Right lobe of liver (tissue), 6 donors: Measurements from ENCODE around the gene LTO1. TPM values are rescaled to one million over a fixed set of nuclear protein-coding genes. Genes with fewer than 3 reads are reported as not detected.

ENCODE experiments used
- ATAC-seq, 4 donors: fragments of 200-7000 bp; cut with Tn5 transposase; one replicate each; pipeline ENCODE4 v1.9.1; 2020; ENCODE audit warnings: mild to moderate bottlenecking in 4 of 4, moderate library complexity in 4 of 4
- DNase-seq, 3 donors: peaks; one replicate each; pipeline ENCODE4 v3.0.0-alpha.2; 2020
- H3K27ac ChIP-seq, 3 donors: fragments of 200-600 bp; one replicate each; pipeline ENCODE4 v1.8.0; 2022
- H3K27me3 ChIP-seq, 2 donors: fragments of 200-600 bp; one replicate each; pipeline ENCODE4 v1.8.0; 2022
- H3K36me3 ChIP-seq, 4 donors: fragments of 200-600 bp; sonication (generic) in 1 of 4; one replicate each; pipeline versions ENCODE4 v1.5.1 to v1.8.0; 2017 to 2022; ENCODE audit warnings: control low read depth in 1 of 4
- H3K4me1 ChIP-seq, 4 donors: fragments of 200-600 bp; sonication (generic) in 1 of 4; one replicate each; pipeline versions ENCODE4 v1.5.1 to v1.8.0; 2017 to 2022; ENCODE audit warnings: control low read depth in 1 of 4
- H3K4me3 ChIP-seq, 3 donors: fragments of 200-600 bp; one replicate each; pipeline ENCODE4 v1.8.0; 2022
- H3K9me3 ChIP-seq, 4 donors: fragments of 200-600 bp; sonication (generic) in 1 of 4; one replicate each; pipeline versions ENCODE4 v1.5.1 to v1.8.0; 2017 to 2022; ENCODE audit warnings: control low read depth in 1 of 4
- CTCF ChIP-seq, 4 donors: fragments of 200-600 bp in 3 of 4; fragments of 450-650 bp in 1 of 4; IDR thresholded peaks; one replicate each; pipeline versions ENCODE4 v1.5.1 to v1.8.0; 2016 to 2022; ENCODE audit warnings: antibody characterized with exemption in 4 of 4, mild to moderate bottlenecking in 2 of 4
- POLR2A ChIP-seq: fragments of 450-650 bp; IDR thresholded peaks from one replicate; pipeline ENCODE4 v1.6.1; 2017; ENCODE audit warnings: antibody characterized with exemption, mild to moderate bottlenecking
- WGBS: methylation state at CpG from one replicate; pipeline ENCODE4 v1.1.6; 2018; ENCODE audit warnings: low coverage, low lambda C conversion rate; ENCODE audit not compliant: insufficient coverage; ENCODE audit errors: missing lambda C conversion rate; 5-methylcytosine and 5-hydroxymethylcytosine counted together
- intact Hi-C, 2 donors: fragments of 100-400 bp; cut with DNase I; formaldehyde crosslinking; loops; one replicate each; pipeline versions ENCODE4 v1.11.2 to v1.14.1; 2022
- total RNA-seq, 6 experiments: library from RNA; depleted of rRNA in 2 of 6; stranded (reverse); fragments of >200 nt in 2 of 6; fragmentation: NEBNext Ultra II Directional in 3 of 6; extraction: Animal tissue kit (Norgen Biotek cat#: 25700) in 3 of 6; gene quantifications; one replicate each; pipeline versions ENCODE4 v1.1.0 to v1.2.4, GENCODE V29; 2016 to 2023
- donor health status: DM: no; HTN: yes; CAD: no.
- donor health status: DM: no; HTN: no; CAD: no.
- donor health status: DM: no; HTN: no; CAD: no.
- donor health status: DM: no; HTN: yes; CAD: no.
- donor health status: DM: no; HTN: yes; CAD: no.

LTO1 gene
- total RNA-seq, 6 experiments from 2014 or later, result 4.1 to 7.9 (median 5.6) TPM

- H3K4me1 ChIP-seq, result peaks cover 0 to 13% (median 0%) of the 10 kb centered on the region in 4 donors
- no peaks in the 10 kb centered on the region for H3K9me3 ChIP-seq
- no peak overlapping the region for H3K27ac ChIP-seq
- ATAC-seq, result no peak
- TF ChIP-seq CTCF (IDR thresholded peaks at IDR 0.05), result no peak
- TF ChIP-seq POLR2A, result no peak
- peak in 2 of 3 donors; percentile 3 to 27 for DNase-seq
- no peaks in the 10 kb centered on the region for H3K27me3 ChIP-seq
- intact Hi-C loops, result no loop called here
- WGBS, result 93% methylated on average over 15 of the region's 15 CpGs
- H3K36me3 ChIP-seq, result peaks cover 0 to 63% (median 19%) of the 10 kb centered on the region in 4 donors
- no peak overlapping the region for H3K4me3 ChIP-seq
These were observed 23.1 kb downstream of the LTO1 start for GRCh38 chr11:69651834-69652620.

GRCh38 chr11:69650832-69651344, 24.3 kb downstream of the LTO1 start:
- intact Hi-C loops, result no loop called here
- Histone ChIP-seq H3K27ac (no peak overlapping the region), H3K4me1 (peaks cover 0 to 13% (median 0%) of the 10 kb centered on the region in 4 donors), H3K36me3 (peaks cover 0 to 63% (median 19%) of the 10 kb centered on the region in 4 donors), H3K9me3 (no peaks in the 10 kb centered on the region), H3K27me3 (no peaks in the 10 kb centered on the region), H3K4me3 (no peak overlapping the region)
- TF ChIP-seq POLR2A (no peak), CTCF (IDR thresholded peaks at IDR 0.05) (no peak)
- DNase-seq (peak in 1 of 3 donors; percentile 49), ATAC-seq (no peak)
- 76% methylated on average over 6 of the region's 23 CpGs for WGBS

- Histone ChIP-seq H3K36me3 (peaks cover 0 to 63% (median 19%) of the 10 kb centered on the region in 4 donors), H3K27me3 (no peaks in the 10 kb centered on the region), H3K4me3 (no peak overlapping the region), H3K27ac (no peak overlapping the region), H3K9me3 (no peaks in the 10 kb centered on the region), H3K4me1 (peaks cover 0 to 13% (median 0%) of the 10 kb centered on the region in 4 donors)
- WGBS, result 61% methylated on average over 3 of the region's 24 CpGs
- peak in 2 of 3 donors; percentile 8 to 41 for DNase-seq
- TF ChIP-seq CTCF (IDR thresholded peaks at IDR 0.05), result no peak
- no peak for TF ChIP-seq POLR2A
- no peak for ATAC-seq
- intact Hi-C loops, result no loop called here
These were observed 24.9 kb downstream of the LTO1 start for GRCh38 chr11:69650081-69650831.

GRCh38 chr11:69649576-69649900, 25.6 kb downstream of the LTO1 start:
- Histone ChIP-seq H3K36me3 (peaks cover 0 to 70% (median 22%) of the 10 kb centered on the region in 4 donors), H3K4me3 (no peak overlapping the region), H3K4me1 (peaks cover 0 to 8% (median under 1%) of the 10 kb centered on the region in 4 donors), H3K27me3 (no peaks in the 10 kb centered on the region), H3K27ac (no peak overlapping the region), H3K9me3 (no peaks in the 10 kb centered on the region)
- DNase-seq (peak in 1 of 3 donors; percentile 40), ATAC-seq (no peak)
- no peak for TF ChIP-seq CTCF (IDR thresholded peaks at IDR 0.05)
- TF ChIP-seq POLR2A, result no peak
- intact Hi-C loops, result loop anchor here in 1 of 2 donors (5.0 kb wide), 2 partner anchors 357 to 547 kb away; partner anchors contain the start of gene MYEOV
- no CpG with 5 or more reads among the region's 10 CpGs for WGBS
